ENCODE results near the gene ZNF138. TPM values are rescaled to one million over a fixed set of nuclear protein-coding genes. Genes with fewer than 3 reads are reported as not detected.
"Not testable (repeated sequence)": the region's sequence is repeated elsewhere in the genome, so short reads cannot be mapped to it uniquely, and the experiment has no call there.

Gene ZNF138
- total RNA-seq, 4 donors from 2014 or later: 24.3 to 61.3 (median 29.7) TPM

DNA sequence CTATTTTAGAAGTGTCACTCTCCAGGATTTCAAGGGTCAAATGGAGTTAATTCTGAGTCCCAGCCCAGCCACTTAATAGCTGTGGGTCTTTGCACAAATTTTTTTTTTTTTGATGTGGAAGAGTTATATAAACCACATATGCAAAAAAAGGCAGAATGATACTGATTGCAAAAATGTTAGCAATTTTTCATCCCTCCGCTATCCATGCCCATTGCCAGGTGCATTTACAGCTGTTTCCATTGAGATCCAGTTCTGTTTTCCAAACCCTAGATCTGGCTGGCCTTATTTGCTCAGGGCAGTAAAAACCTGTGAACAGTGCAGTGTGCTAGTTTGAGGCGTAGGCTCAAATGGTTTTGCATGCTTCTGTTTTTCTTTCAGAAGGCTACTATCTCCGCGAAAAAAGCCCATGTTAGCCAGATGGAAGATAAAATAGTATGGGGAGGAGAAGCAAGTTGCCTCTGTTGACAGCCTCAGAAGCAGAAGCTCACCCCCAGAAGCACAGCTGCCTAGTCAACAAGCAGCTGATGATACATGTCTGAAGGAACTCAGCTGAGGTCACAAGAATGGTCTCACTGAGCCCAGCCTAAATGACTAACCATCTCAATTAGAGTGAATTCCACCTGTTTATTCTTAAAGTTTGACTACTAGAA is 997 bp upstream of the ZNF138 start:
- peaks cover 27% of the 10 kb centered on the region for H3K4me1 ChIP-seq
- no peak overlapping the region for H3K27ac ChIP-seq
- no peak for DNase-seq (ENCODE audit: low spot score in 2 of 2)
- no peak overlapping the region for H3K4me3 ChIP-seq
- no peaks in the 10 kb centered on the region for H3K9me3 ChIP-seq
- TF ChIP-seq, protein P1, sequence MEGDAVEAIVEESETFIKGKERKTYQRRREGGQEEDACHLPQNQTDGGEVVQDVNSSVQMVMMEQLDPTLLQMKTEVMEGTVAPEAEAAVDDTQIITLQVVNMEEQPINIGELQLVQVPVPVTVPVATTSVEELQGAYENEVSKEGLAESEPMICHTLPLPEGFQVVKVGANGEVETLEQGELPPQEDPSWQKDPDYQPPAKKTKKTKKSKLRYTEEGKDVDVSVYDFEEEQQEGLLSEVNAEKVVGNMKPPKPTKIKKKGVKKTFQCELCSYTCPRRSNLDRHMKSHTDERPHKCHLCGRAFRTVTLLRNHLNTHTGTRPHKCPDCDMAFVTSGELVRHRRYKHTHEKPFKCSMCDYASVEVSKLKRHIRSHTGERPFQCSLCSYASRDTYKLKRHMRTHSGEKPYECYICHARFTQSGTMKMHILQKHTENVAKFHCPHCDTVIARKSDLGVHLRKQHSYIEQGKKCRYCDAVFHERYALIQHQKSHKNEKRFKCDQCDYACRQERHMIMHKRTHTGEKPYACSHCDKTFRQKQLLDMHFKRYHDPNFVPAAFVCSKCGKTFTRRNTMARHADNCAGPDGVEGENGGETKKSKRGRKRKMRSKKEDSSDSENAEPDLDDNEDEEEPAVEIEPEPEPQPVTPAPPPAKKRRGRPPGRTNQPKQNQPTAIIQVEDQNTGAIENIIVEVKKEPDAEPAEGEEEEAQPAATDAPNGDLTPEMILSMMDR (IDR thresholded peaks at IDR 0.05): no peak
- TF ChIP-seq POLR2AphosphoS5 (IDR thresholded peaks at IDR 0.05): no peak
- TF ChIP-seq POLR2A (IDR thresholded peaks at IDR 0.05): no peak
- TF ChIP-seq EP300 (IDR thresholded peaks at IDR 0.05): no peak
- H3K27me3 ChIP-seq: no peaks in the 10 kb centered on the region
- no peaks in the 10 kb centered on the region for H3K36me3 ChIP-seq
- 77% methylated on average over 4 of the region's 4 CpGs for WGBS

DNA sequence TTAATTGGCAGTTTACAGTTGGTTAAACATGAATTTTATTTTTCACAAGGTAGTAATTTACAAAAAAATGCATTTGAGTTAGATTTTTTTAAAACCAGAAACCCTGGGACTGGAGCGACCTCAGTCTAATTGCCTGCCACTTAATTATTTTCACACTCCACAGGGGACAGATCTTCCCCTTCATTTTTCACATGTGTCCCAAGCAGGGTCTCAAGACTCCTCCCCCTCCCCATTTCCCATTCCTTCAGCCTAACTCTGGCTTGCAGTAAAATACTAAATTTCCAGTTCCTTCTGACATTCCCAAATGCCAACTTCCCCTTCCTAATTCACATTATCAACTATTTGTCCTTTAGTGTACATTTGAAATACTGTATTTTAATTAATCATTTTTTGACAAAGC is 948 bp downstream of the ZNF138 start:
- peak overlapping the region; percentile 92 for H3K27ac ChIP-seq
- peak overlapping the region; percentile 83 for H3K4me3 ChIP-seq
- peaks cover 4% of the 10 kb centered on the region for H3K36me3 ChIP-seq
- no peaks in the 10 kb centered on the region for H3K9me3 ChIP-seq
- TF ChIP-seq, protein P1 (IDR thresholded peaks at IDR 0.05): no peak
- TF ChIP-seq POLR2AphosphoS5 (IDR thresholded peaks at IDR 0.05): no peak
- TF ChIP-seq POLR2A (IDR thresholded peaks at IDR 0.05): no peak
- no peak for TF ChIP-seq EP300 (IDR thresholded peaks at IDR 0.05)
- H3K4me1 ChIP-seq: peaks cover 27% of the 10 kb centered on the region
- WGBS: 8% methylated on average over 1 of the region's 1 CpG
- no peak for DNase-seq (ENCODE audit: low spot score in 2 of 2)
- H3K27me3 ChIP-seq: no peaks in the 10 kb centered on the region

GRCh38 chr7:64799169-64799568 is 4.9 kb downstream of the ZNF138 start:
- WGBS: 72% methylated on average over 8 of the region's 8 CpGs
- not testable (repeated sequence) for H3K9me3 ChIP-seq; H3K4me3 ChIP-seq; H3K36me3 ChIP-seq; H3K27me3 ChIP-seq; DNase-seq (ENCODE audit: low spot score in 2 of 2)
- Histone ChIP-seq H3K27ac (peak overlapping the region; percentile 28), H3K4me1 (peaks cover 20% of the 10 kb centered on the region)

DNA sequence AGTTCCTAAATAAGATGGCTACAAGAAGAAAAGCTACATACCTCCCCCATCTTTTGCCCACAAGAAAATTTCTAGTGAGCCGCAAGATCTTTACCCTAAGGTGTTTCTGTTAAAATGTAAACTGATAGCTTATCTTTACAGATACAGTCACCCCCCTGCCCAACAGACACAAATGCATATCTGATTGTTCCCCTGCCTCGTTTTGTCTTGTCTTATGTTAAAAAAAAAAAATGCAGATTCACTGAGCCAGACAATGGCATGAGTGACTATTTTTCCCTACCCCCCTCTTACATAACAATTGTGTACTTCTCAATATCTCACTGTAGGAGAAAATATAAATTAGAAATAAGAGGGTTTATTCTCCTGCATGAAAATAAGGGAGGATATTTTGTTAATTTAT is 8.5 kb downstream of the ZNF138 start:
- Histone ChIP-seq H3K9me3 (no peaks in the 10 kb centered on the region), H3K4me1 (no peaks in the 10 kb centered on the region), H3K36me3 (peaks cover 4% of the 10 kb centered on the region), H3K27ac (no peak overlapping the region), H3K27me3 (no peaks in the 10 kb centered on the region), H3K4me3 (no peak overlapping the region)
- DNase-seq (ENCODE audit: low spot score in 2 of 2): no peak
- WGBS: 61% methylated on average over 2 of the region's 2 CpGs
- no peak for TF ChIP-seq EP300 (IDR thresholded peaks at IDR 0.05)
- TF ChIP-seq, protein P1 (IDR thresholded peaks at IDR 0.05): no peak
- no peak for TF ChIP-seq POLR2AphosphoS5 (IDR thresholded peaks at IDR 0.05)
- TF ChIP-seq POLR2A (IDR thresholded peaks at IDR 0.05): no peak

- Histone ChIP-seq H3K4me1 (no peaks in the 10 kb centered on the region), H3K27me3 (no peaks in the 10 kb centered on the region), H3K36me3 (peaks cover 11% of the 10 kb centered on the region), H3K4me3 (no peak overlapping the region), H3K9me3 (no peaks in the 10 kb centered on the region), H3K27ac (no peak overlapping the region)
- TF ChIP-seq POLR2A (IDR thresholded peaks at IDR 0.05) (no peak), EP300 (IDR thresholded peaks at IDR 0.05) (no peak), POLR2AphosphoS5 (IDR thresholded peaks at IDR 0.05) (no peak)
- TF ChIP-seq, protein P1 (IDR thresholded peaks at IDR 0.05): no peak
- DNase-seq (ENCODE audit: low spot score in 2 of 2): no peak
- WGBS: 97% methylated on average over 4 of the region's 4 CpGs
These were observed 13.6 kb downstream of the ZNF138 start for GRCh38 chr7:64807731-64808365.
